ENCODE results near the gene GPR6. TPM values are rescaled to one million over a fixed set of nuclear protein-coding genes. Genes with fewer than 3 reads are reported as not detected.

Gene GPR6
- total and polyA plus RNA-seq, 2 donors (not counting 1 experiment from before 2014, with no cell fraction given) = not detected

GRCh38 chr6:109963598-109964170 is 14.4 kb upstream of the GPR6 start:
- no peak for TF ChIP-seq EZH2 (IDR thresholded peaks at IDR 0.05; ENCODE audit: borderline replicate concordance, insufficient read depth, low read depth, low read length, poor library complexity, severe bottlenecking)
- no peak for TF ChIP-seq CTCF (IDR thresholded peaks at IDR 0.05)
- Mint-ChIP-seq H3K4me3 (no peak overlapping the region), H3K9me3 (ENCODE audit: insufficient read depth) (peaks cover 6% of the 10 kb centered on the region), H3K4me1 (no peaks in the 10 kb centered on the region), H3K27me3 (peaks cover 8% of the 10 kb centered on the region), H3K27ac (no peak overlapping the region)
- no peak for ATAC-seq (ENCODE audit: low read depth)
- H3K9ac ChIP-seq (ENCODE audit: low read length) = no peak overlapping the region
- no peaks in the 10 kb centered on the region for H3K27me3 ChIP-seq (replicated peaks in 1 of 4; ENCODE audit: control extremely low read depth in 1 of 4, control insufficient read depth in 3 of 4, insufficient read depth in 4 of 4, low read length in 3 of 4)
- WGBS (ENCODE audit: insufficient coverage) = 100% methylated on average over 2 of the region's 2 CpGs
- H2AFZ ChIP-seq (ENCODE audit: insufficient read depth, low read depth, low read length, poor library complexity, severe bottlenecking) = no peak overlapping the region
- no peaks in the 10 kb centered on the region for H3K79me2 ChIP-seq (ENCODE audit: control insufficient read depth, insufficient read depth, low read length)
- H4K20me1 ChIP-seq (ENCODE audit: control insufficient read depth, insufficient read depth, low read length, poor library complexity, severe bottlenecking) = no peaks in the 10 kb centered on the region
- no peak overlapping the region for H3K27ac ChIP-seq (ENCODE audit: low read length in 2 of 2)
- ChIA-PET POLR2A (no interaction called here), CTCF (interaction anchor here (1.0 to 1.3 kb wide), 2 partner anchors 75 to 76 kb away, joined by 3 read pairs; no protein-coding TSS in a partner anchor)
- no peak overlapping the region for H3K4me3 ChIP-seq (ENCODE audit: control extremely low read depth in 1 of 5, extremely low read depth in 1 of 5, insufficient read depth in 1 of 5, low read depth in 2 of 5, low read length in 4 of 5)
- H3K4me2 ChIP-seq (replicated peaks; ENCODE audit: low read depth, low read length, poor library complexity, severe bottlenecking) = no peak overlapping the region
- DNase-seq = no peak
- intact Hi-C loops (cut with micrococcal nuclease) = no loop called here
- H3K4me1 ChIP-seq (ENCODE audit: control insufficient read depth in 2 of 2, insufficient read depth in 2 of 2, low read length in 2 of 2) = no peaks in the 10 kb centered on the region
- peaks cover 0 to 13% (median 0%) of the 10 kb centered on the region in 3 donors for H3K9me3 ChIP-seq (ENCODE audit: control extremely low read depth in 1 of 3, control insufficient read depth in 2 of 3, insufficient read depth in 1 of 3, low read length in 2 of 3)
- H3K36me3 ChIP-seq (replicated peaks in 1 of 2; ENCODE audit: control extremely low read depth in 1 of 2, control insufficient read depth in 1 of 2, extremely low read depth in 1 of 2, insufficient read depth in 2 of 2, low read length in 1 of 2) = no peaks in the 10 kb centered on the region

GRCh38 chr6:109964949-109965348 is 13.2 kb upstream of the GPR6 start:
- H3K27me3 Mint-ChIP-seq = peaks cover 9% of the 10 kb centered on the region
- Histone ChIP-seq H3K4me2 (replicated peaks; ENCODE audit: low read depth, low read length, poor library complexity, severe bottlenecking) (no peak overlapping the region), H3K79me2 (ENCODE audit: control insufficient read depth, insufficient read depth, low read length) (no peaks in the 10 kb centered on the region), H3K4me3 (ENCODE audit: control extremely low read depth in 1 of 5, extremely low read depth in 1 of 5, insufficient read depth in 1 of 5, low read depth in 2 of 5, low read length in 4 of 5) (no peak overlapping the region), H3K9ac (ENCODE audit: low read length) (no peak overlapping the region), H3K36me3 (replicated peaks in 1 of 2; ENCODE audit: control extremely low read depth in 1 of 2, control insufficient read depth in 1 of 2, extremely low read depth in 1 of 2, insufficient read depth in 2 of 2, low read length in 1 of 2) (no peaks in the 10 kb centered on the region), H2AFZ (ENCODE audit: insufficient read depth, low read depth, low read length, poor library complexity, severe bottlenecking) (no peak overlapping the region), H4K20me1 (ENCODE audit: control insufficient read depth, insufficient read depth, low read length, poor library complexity, severe bottlenecking) (no peaks in the 10 kb centered on the region), H3K4me1 (ENCODE audit: control insufficient read depth in 2 of 2, insufficient read depth in 2 of 2, low read length in 2 of 2) (no peaks in the 10 kb centered on the region), H3K27me3 (replicated peaks in 1 of 4; ENCODE audit: control extremely low read depth in 1 of 4, control insufficient read depth in 3 of 4, insufficient read depth in 4 of 4, low read length in 3 of 4) (no peaks in the 10 kb centered on the region), H3K27ac (ENCODE audit: low read length in 2 of 2) (no peak overlapping the region), H3K9me3 (ENCODE audit: control extremely low read depth in 1 of 3, control insufficient read depth in 2 of 3, insufficient read depth in 1 of 3, low read length in 2 of 3) (peaks cover 0 to 13% (median 0%) of the 10 kb centered on the region in 3 donors)
- 100% methylated on average over 1 of the region's 2 CpGs for WGBS (ENCODE audit: insufficient coverage)
- intact Hi-C loops (cut with micrococcal nuclease) = no loop called here
- H3K4me1 Mint-ChIP-seq = no peaks in the 10 kb centered on the region
- no peak overlapping the region for H3K4me3 Mint-ChIP-seq
- POLR2A ChIA-PET = no interaction called here
- ATAC-seq (ENCODE audit: low read depth) (no peak), DNase-seq (no peak)
- H3K9me3 Mint-ChIP-seq (ENCODE audit: insufficient read depth) = peaks cover 6% of the 10 kb centered on the region
- TF ChIP-seq EZH2 (IDR thresholded peaks at IDR 0.05; ENCODE audit: borderline replicate concordance, insufficient read depth, low read depth, low read length, poor library complexity, severe bottlenecking) (no peak), CTCF (IDR thresholded peaks at IDR 0.05) (no peak)
- no peak overlapping the region for H3K27ac Mint-ChIP-seq
- CTCF ChIA-PET = interaction anchor here (1.0 kb wide), 1 partner anchor 74 kb away, joined by 3 read pairs; no protein-coding TSS in a partner anchor
